Measurements from ENCODE around the gene CYP4F8.

GRCh38 chr19:15642807-15643206 lies 27.8 kb downstream of the CYP4F8 start:
- no peak for TF ChIP-seq EZH2phosphoT487 (IDR thresholded peaks at IDR 0.05; ENCODE audit: borderline replicate concordance, low read depth, low read length)
- TF ChIP-seq CTCF (conservative IDR thresholded peaks at IDR 0.05; ENCODE audit: low read length), result no peak
